ENCODE measurements around the gene MYO9B. TPM values are rescaled to one million over a fixed set of nuclear protein-coding genes. Genes with fewer than 3 reads are reported as not detected.

The MYO9B gene
- polyA plus RNA-seq, 3 donors: 5.9 to 366 (median 7.5) TPM

GRCh38 chr19:17259118-17259780 is 183.7 kb downstream of the MYO9B start:
- Histone ChIP-seq H3K4me1 (ENCODE audit: control insufficient read depth in 1 of 2, insufficient read depth in 2 of 2, low read length in 2 of 2) (no peaks in the 10 kb centered on the region), H2AFZ (ENCODE audit: insufficient read depth, low read depth, low read length, poor library complexity, severe bottlenecking) (no peak overlapping the region), H3K27ac (ENCODE audit: low read depth in 1 of 2, low read length in 2 of 2) (no peak overlapping the region), H3K9ac (ENCODE audit: insufficient read depth, low read length, poor library complexity, severe bottlenecking) (no peak overlapping the region), H3K27me3 (ENCODE audit: control insufficient read depth in 2 of 2, insufficient read depth in 2 of 2, low read length in 2 of 2) (no peaks in the 10 kb centered on the region), H4K20me1 (ENCODE audit: insufficient read depth, low read length) (no peaks in the 10 kb centered on the region), H3K9me3 (replicated peaks in 1 of 2; ENCODE audit: control insufficient read depth in 1 of 2, insufficient read depth in 1 of 2, low read length in 2 of 2) (no peaks in the 10 kb centered on the region), H3K36me3 (replicated peaks in 1 of 2; ENCODE audit: control insufficient read depth in 1 of 2, insufficient read depth in 2 of 2, low read length in 2 of 2) (no peaks in the 10 kb centered on the region), H3K4me3 (replicated peaks in 1 of 3; ENCODE audit: low read depth in 2 of 3, low read length in 3 of 3) (no peak overlapping the region), H3K79me2 (ENCODE audit: insufficient read depth, low read length) (no peaks in the 10 kb centered on the region), H3K4me2 (replicated peaks; ENCODE audit: extremely low read depth, low read length, poor library complexity, severe bottlenecking) (no peak overlapping the region)
- no peaks in the 10 kb centered on the region for H3K36me3 Mint-ChIP-seq
- TF ChIP-seq CTCF (IDR thresholded peaks at IDR 0.05): no peak
- no peak overlapping the region for H3K27ac Mint-ChIP-seq
- intact Hi-C loops (cut with micrococcal nuclease): loop anchor here in 1 of 2 donors (2.0 kb wide), 1 partner anchor 24 kb away; no protein-coding TSS in a partner anchor
- peaks cover 0 to 2% (median 0%) of the 10 kb centered on the region in 7 donors for H3K9me3 Mint-ChIP-seq
- peaks cover 5% of the 10 kb centered on the region for H3K4me1 Mint-ChIP-seq
- H3K27me3 Mint-ChIP-seq (ENCODE audit: low read depth in 3 of 3): peaks cover 0 to 6% (median 2%) of the 10 kb centered on the region in 3 donors
- no peak overlapping the region for H3K4me3 Mint-ChIP-seq
- WGBS (ENCODE audit: insufficient coverage): 100% methylated on average over 6 of the region's 9 CpGs
- no peak for DNase-seq

GRCh38 chr19:17259934-17260333 is 184.4 kb downstream of the MYO9B start:
- no peak overlapping the region for H3K27ac Mint-ChIP-seq

More at GRCh38 chr19:17259934-17260333, 184.4 kb downstream of the MYO9B start:
- Histone ChIP-seq H2AFZ (ENCODE audit: insufficient read depth, low read depth, low read length, poor library complexity, severe bottlenecking) (no peak overlapping the region), H3K27me3 (ENCODE audit: control insufficient read depth in 2 of 2, insufficient read depth in 2 of 2, low read length in 2 of 2) (no peaks in the 10 kb centered on the region), H3K9ac (ENCODE audit: insufficient read depth, low read length, poor library complexity, severe bottlenecking) (no peak overlapping the region), H3K9me3 (replicated peaks in 1 of 2; ENCODE audit: control insufficient read depth in 1 of 2, insufficient read depth in 1 of 2, low read length in 2 of 2) (no peaks in the 10 kb centered on the region), H3K79me2 (ENCODE audit: insufficient read depth, low read length) (no peaks in the 10 kb centered on the region), H4K20me1 (ENCODE audit: insufficient read depth, low read length) (no peaks in the 10 kb centered on the region), H3K4me3 (replicated peaks in 1 of 3; ENCODE audit: low read depth in 2 of 3, low read length in 3 of 3) (no peak overlapping the region), H3K4me2 (replicated peaks; ENCODE audit: extremely low read depth, low read length, poor library complexity, severe bottlenecking) (no peak overlapping the region), H3K4me1 (ENCODE audit: control insufficient read depth in 1 of 2, insufficient read depth in 2 of 2, low read length in 2 of 2) (no peaks in the 10 kb centered on the region), H3K36me3 (replicated peaks in 1 of 2; ENCODE audit: control insufficient read depth in 1 of 2, insufficient read depth in 2 of 2, low read length in 2 of 2) (no peaks in the 10 kb centered on the region), H3K27ac (ENCODE audit: low read depth in 1 of 2, low read length in 2 of 2) (no peak overlapping the region)
- no peak for DNase-seq
- Mint-ChIP-seq H3K9me3 (peaks cover 0 to 2% (median 0%) of the 10 kb centered on the region in 7 donors), H3K4me3 (no peak overlapping the region), H3K36me3 (no peaks in the 10 kb centered on the region), H3K4me1 (peaks cover 10% of the 10 kb centered on the region), H3K27me3 (ENCODE audit: low read depth in 3 of 3) (peaks cover 0 to 4% (median 2%) of the 10 kb centered on the region in 3 donors)
- intact Hi-C loops (cut with micrococcal nuclease): loop anchor here in 1 of 2 donors (2.0 to 10.0 kb wide), 2 partner anchors 23 to 595 kb away; partner anchors contain the start of gene RPL18A
- no CpG with 5 or more reads among the region's 1 CpG for WGBS (ENCODE audit: insufficient coverage)
- no peak for TF ChIP-seq CTCF (IDR thresholded peaks at IDR 0.05)

Measured in CD14-positive monocyte (primary cell).